ENCODE measurements around the gene SLC1A7.

The SLC1A7 gene

GRCh38 chr1:53145619-53145941 is 3.1 kb upstream of the SLC1A7 start:
- in situ Hi-C loops (cut with HindIII; ENCODE audit: low sequenced_read_pairs) = no loop called here
- H3K4me3 ChIP-seq (ENCODE audit: low read depth, low read length) = no peak overlapping the region
- TF ChIP-seq CTCF (IDR thresholded peaks at IDR 0.05; ENCODE audit: low read depth, low read length, missing control alignments) = no peak
- DNase-seq (ENCODE audit: low read depth) = no peak

- TF ChIP-seq CTCF (IDR thresholded peaks at IDR 0.05; ENCODE audit: low read depth, low read length, missing control alignments) = no peak
- H3K4me3 ChIP-seq (ENCODE audit: low read depth, low read length) = no peak overlapping the region
- in situ Hi-C loops (cut with HindIII; ENCODE audit: low sequenced_read_pairs) = no loop called here
- DNase-seq (ENCODE audit: low read depth) = no peak
Observed at GRCh38 chr1:53145051-53145600, 2.7 kb upstream of the SLC1A7 start.

GRCh38 chr1:53144201-53144600 is 1.8 kb upstream of the SLC1A7 start:
- H3K4me3 ChIP-seq (ENCODE audit: low read depth, low read length) = no peak overlapping the region
- no peak for TF ChIP-seq CTCF (IDR thresholded peaks at IDR 0.05; ENCODE audit: low read depth, low read length, missing control alignments)
- no peak for DNase-seq (ENCODE audit: low read depth)
- in situ Hi-C loops (cut with HindIII; ENCODE audit: low sequenced_read_pairs) = no loop called here

GRCh38 chr1:53143527-53143926 is 1.1 kb upstream of the SLC1A7 start:
- H3K4me3 ChIP-seq (ENCODE audit: low read depth, low read length) = no peak overlapping the region
- no peak for DNase-seq (ENCODE audit: low read depth)
- no peak for TF ChIP-seq CTCF (IDR thresholded peaks at IDR 0.05; ENCODE audit: low read depth, low read length, missing control alignments)
- in situ Hi-C loops (cut with HindIII; ENCODE audit: low sequenced_read_pairs) = no loop called here

- DNase-seq (ENCODE audit: low read depth) = no peak
- H3K4me3 ChIP-seq (ENCODE audit: low read depth, low read length) = no peak overlapping the region
- in situ Hi-C loops (cut with HindIII; ENCODE audit: low sequenced_read_pairs) = no loop called here
- TF ChIP-seq CTCF (IDR thresholded peaks at IDR 0.05; ENCODE audit: low read depth, low read length, missing control alignments) = no peak
Observed at GRCh38 chr1:53141487-53142055, 867 bp downstream of the SLC1A7 start.

- in situ Hi-C loops (cut with HindIII; ENCODE audit: low sequenced_read_pairs) = no loop called here
- no peak for DNase-seq (ENCODE audit: low read depth)
- no peak for TF ChIP-seq CTCF (IDR thresholded peaks at IDR 0.05; ENCODE audit: low read depth, low read length, missing control alignments)
- no peak overlapping the region for H3K4me3 ChIP-seq (ENCODE audit: low read depth, low read length)
Observed at GRCh38 chr1:53140451-53140850, 2.0 kb downstream of the SLC1A7 start.
